ENCODE data around the gene NGF. TPM values are rescaled to one million over a fixed set of nuclear protein-coding genes. Genes with fewer than 3 reads are reported as not detected.

The NGF gene
- total and polyA plus RNA-seq, 12 donors, result 0.55 to 6.9 (median 1.5) TPM

GRCh38 chr1:115251340-115251748 lies 86.7 kb downstream of the NGF start:
- intact Hi-C loops (cut with DNase I), result no loop called here
- Histone ChIP-seq H3K27me3 (no peaks in the 10 kb centered on the region), H3K36me3 (replicated peaks in 1 of 2) (no peaks in the 10 kb centered on the region), H3K4me3 (no peak overlapping the region), H3K27ac (no peak overlapping the region), H3K4me1 (replicated peaks in 1 of 2) (no peaks in the 10 kb centered on the region), H3K9me3 (replicated peaks in 1 of 3) (no peaks in the 10 kb centered on the region)
- no peak for DNase-seq
- no peak for TF ChIP-seq CTCF (IDR thresholded peaks at IDR 0.05)
- no peak for TF ChIP-seq POLR2A (IDR thresholded peaks at IDR 0.05)
- 37 to 51% (median 43%) methylated on average over 2 of the region's 2 CpGs for WGBS, 4 donors

- Histone ChIP-seq H3K4me1 (replicated peaks in 1 of 2) (no peaks in the 10 kb centered on the region), H3K27ac (no peak overlapping the region), H3K4me3 (no peak overlapping the region), H3K36me3 (replicated peaks in 1 of 2) (no peaks in the 10 kb centered on the region), H3K9me3 (replicated peaks in 1 of 3) (no peaks in the 10 kb centered on the region), H3K27me3 (no peaks in the 10 kb centered on the region)
- DNase-seq, result no peak
- 85 to 93% (median 92%) methylated on average over 1 of the region's 1 CpG for WGBS, 4 donors
- TF ChIP-seq CTCF (IDR thresholded peaks at IDR 0.05) (no peak), POLR2A (IDR thresholded peaks at IDR 0.05) (no peak)
- intact Hi-C loops (cut with DNase I), result no loop called here
Measured at GRCh38 chr1:115246526-115246925, 91.5 kb downstream of the NGF start.

- Histone ChIP-seq H3K9me3 (replicated peaks in 1 of 3) (no peaks in the 10 kb centered on the region), H3K27ac (no peak overlapping the region), H3K4me3 (no peak overlapping the region), H3K4me1 (replicated peaks in 1 of 2) (no peaks in the 10 kb centered on the region), H3K36me3 (replicated peaks in 1 of 2) (no peaks in the 10 kb centered on the region), H3K27me3 (no peaks in the 10 kb centered on the region)
- intact Hi-C loops (cut with DNase I), result no loop called here
- WGBS, 4 donors, result 93 to 98% (median 94%) methylated on average over 1 of the region's 1 CpG
- DNase-seq, result no peak
- TF ChIP-seq CTCF (IDR thresholded peaks at IDR 0.05), result no peak
- TF ChIP-seq POLR2A (IDR thresholded peaks at IDR 0.05), result no peak
Measured at GRCh38 chr1:115245227-115245626, 92.8 kb downstream of the NGF start.

- Histone ChIP-seq H3K4me3 (no peak overlapping the region), H3K27me3 (no peaks in the 10 kb centered on the region), H3K4me1 (replicated peaks in 1 of 2) (no peaks in the 10 kb centered on the region), H3K9me3 (replicated peaks in 1 of 3) (no peaks in the 10 kb centered on the region), H3K36me3 (replicated peaks in 1 of 2) (no peaks in the 10 kb centered on the region), H3K27ac (no peak overlapping the region)
- WGBS, 4 donors, result 76 to 94% (median 93%) methylated on average over 1 of the region's 1 CpG
- TF ChIP-seq POLR2A (IDR thresholded peaks at IDR 0.05), result no peak
- TF ChIP-seq CTCF (IDR thresholded peaks at IDR 0.05), result no peak
- DNase-seq, result no peak
- intact Hi-C loops (cut with DNase I), result no loop called here
Measured at GRCh38 chr1:115242543-115242942, 95.5 kb downstream of the NGF start.

Data from adrenal gland (tissue), 12 donors.